SU-DHL-6 (cell line): ENCODE results near the gene GCNT2.
A peak's percentile ranks its signal among the peaks of the same experiment; 100 is the strongest.

Experiments
- CTCF ChIP-seq: fragments of 200-600 bp; sonication (generic); IDR thresholded peaks from one replicate; pipeline ENCODE4 v1.5.1; 2017; ENCODE audit warnings: antibody characterized with exemption, mild to moderate bottlenecking, low read length, moderate library complexity; ENCODE audit not compliant: insufficient read depth, poor library complexity, severe bottlenecking
- EZH2phosphoT487 ChIP-seq: fragments of 200-600 bp; sonication (generic), shearing (Covaris generic); conservative IDR thresholded peaks from 2 replicates; pipeline ENCODE4 v1.6.1; 2018; ENCODE audit warnings: mild to moderate bottlenecking, antibody characterized with exemption, low read length, moderate library complexity, mixed read lengths

DNA sequence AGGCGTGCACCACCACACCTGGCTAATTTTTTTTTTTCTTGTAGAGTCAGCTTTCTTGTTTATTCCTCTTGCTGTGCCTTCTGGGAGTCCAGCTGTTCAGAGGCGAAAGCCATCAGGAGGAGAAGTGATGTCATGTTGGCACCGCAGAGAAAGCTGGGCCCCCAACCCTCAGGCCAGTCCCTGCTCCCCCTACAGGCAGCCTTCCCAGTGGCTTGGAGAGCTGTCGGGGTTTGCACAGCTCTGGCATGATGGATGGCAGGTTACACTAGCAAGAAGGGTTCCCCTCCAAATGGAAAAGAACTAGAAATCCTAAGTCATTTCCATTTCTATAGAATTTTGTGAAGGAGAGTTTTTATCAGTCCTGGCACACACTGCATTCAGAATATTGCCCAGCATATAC lies 100.7 kb downstream of the GCNT2 start:
- TF ChIP-seq CTCF (peak; percentile 9), EZH2phosphoT487 (no peak)
